GM19023 (cell line): ENCODE data around the gene ZNF90.
"Not testable (repeated sequence)": the region's sequence is repeated elsewhere in the genome, so short reads cannot be mapped to it uniquely, and the experiment has no call there.

Source experiments
- ATAC-seq: cut with Tn5 transposase; IDR thresholded peaks from one replicate; pipeline ENCODE4 v1.9.1; 2021; ENCODE audit warnings: mild to moderate bottlenecking, moderate library complexity; ENCODE audit not compliant: unreplicated experiment

Gene ZNF90

GRCh38 chr19:20102097-20102496, 24.3 kb downstream of the ZNF90 start:
- ATAC-seq, result no peak

GRCh38 chr19:20103091-20103740, 25.4 kb downstream of the ZNF90 start:
- ATAC-seq, result no peak

- no peak for ATAC-seq
Measured at GRCh38 chr19:20107301-20107700, 29.5 kb downstream of the ZNF90 start.

- ATAC-seq, result not testable (repeated sequence)
Measured at GRCh38 chr19:20118064-20118839, 40.5 kb downstream of the ZNF90 start.

GRCh38 chr19:20124879-20125278, 47.1 kb downstream of the ZNF90 start:
- no peak for ATAC-seq

GRCh38 chr19:20132933-20133332, 55.1 kb downstream of the ZNF90 start:
- ATAC-seq, result not testable (repeated sequence)

- not testable (repeated sequence) for ATAC-seq
Measured at GRCh38 chr19:20137714-20138113, 59.9 kb downstream of the ZNF90 start.

GRCh38 chr19:20151617-20152145, 73.9 kb downstream of the ZNF90 start:
- ATAC-seq, result no peak

- not testable (repeated sequence) for ATAC-seq
Measured at GRCh38 chr19:20152506-20152905, 74.7 kb downstream of the ZNF90 start.

- no peak for ATAC-seq
Measured at GRCh38 chr19:20153281-20153680, 75.5 kb downstream of the ZNF90 start.

GRCh38 chr19:20154636-20155035, 76.8 kb downstream of the ZNF90 start:
- no peak for ATAC-seq

GRCh38 chr19:20162821-20163220, 85.0 kb downstream of the ZNF90 start:
- no peak for ATAC-seq

- no peak for ATAC-seq
Measured at GRCh38 chr19:20164456-20164855, 86.7 kb downstream of the ZNF90 start.

GRCh38 chr19:20165971-20166592, 88.3 kb downstream of the ZNF90 start:
- no peak for ATAC-seq

GRCh38 chr19:20167020-20167644, 89.3 kb downstream of the ZNF90 start, which contains the start of gene ZNF486:
TSS of gene ZNF486 (plus strand) at chr19:20167214. CDS start at chr19:20167331, 117 bp downstream.
- peak; percentile 93 for ATAC-seq

GRCh38 chr19:20167651-20168122, 89.9 kb downstream of the ZNF90 start:
- ATAC-seq, result no peak
